ENCODE data around the gene ARAP3.

The ARAP3 gene

DNA sequence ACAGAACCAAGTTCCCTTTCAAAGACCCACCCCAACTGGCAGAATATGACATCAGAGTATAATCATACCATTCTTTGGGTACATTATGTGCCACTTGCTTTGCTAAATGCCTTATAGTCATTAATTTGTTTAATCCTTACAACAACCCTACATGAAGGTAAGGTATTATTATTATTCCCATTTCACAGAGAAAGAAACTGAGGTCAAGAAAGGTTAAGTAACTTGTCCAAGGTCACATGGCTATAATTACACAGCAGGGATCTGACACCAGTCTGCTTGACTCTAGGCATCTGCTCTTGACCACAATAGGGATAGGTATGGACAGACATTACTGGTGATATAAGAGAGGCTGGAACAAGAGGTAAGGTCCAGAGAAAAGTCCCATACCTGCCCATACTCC, 32.1 kb downstream of the ARAP3 start:
- no peak overlapping the region for H3K4me3 ChIP-seq (ENCODE audit: low read depth, low read length)
- H3K36me3 ChIP-seq (replicated peaks), result peaks cover 46% of the 10 kb centered on the region
- TF ChIP-seq, protein P1, sequence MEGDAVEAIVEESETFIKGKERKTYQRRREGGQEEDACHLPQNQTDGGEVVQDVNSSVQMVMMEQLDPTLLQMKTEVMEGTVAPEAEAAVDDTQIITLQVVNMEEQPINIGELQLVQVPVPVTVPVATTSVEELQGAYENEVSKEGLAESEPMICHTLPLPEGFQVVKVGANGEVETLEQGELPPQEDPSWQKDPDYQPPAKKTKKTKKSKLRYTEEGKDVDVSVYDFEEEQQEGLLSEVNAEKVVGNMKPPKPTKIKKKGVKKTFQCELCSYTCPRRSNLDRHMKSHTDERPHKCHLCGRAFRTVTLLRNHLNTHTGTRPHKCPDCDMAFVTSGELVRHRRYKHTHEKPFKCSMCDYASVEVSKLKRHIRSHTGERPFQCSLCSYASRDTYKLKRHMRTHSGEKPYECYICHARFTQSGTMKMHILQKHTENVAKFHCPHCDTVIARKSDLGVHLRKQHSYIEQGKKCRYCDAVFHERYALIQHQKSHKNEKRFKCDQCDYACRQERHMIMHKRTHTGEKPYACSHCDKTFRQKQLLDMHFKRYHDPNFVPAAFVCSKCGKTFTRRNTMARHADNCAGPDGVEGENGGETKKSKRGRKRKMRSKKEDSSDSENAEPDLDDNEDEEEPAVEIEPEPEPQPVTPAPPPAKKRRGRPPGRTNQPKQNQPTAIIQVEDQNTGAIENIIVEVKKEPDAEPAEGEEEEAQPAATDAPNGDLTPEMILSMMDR (IDR thresholded peaks at IDR 0.05; ENCODE audit: low read depth, low read length, missing control alignments), result no peak
- H3K27me3 ChIP-seq (replicated peaks), result no peaks in the 10 kb centered on the region
- no peak for DNase-seq
- in situ Hi-C loops (cut with HindIII; ENCODE audit: low pct_ligation_motif_present, low sequenced_read_pairs), result no loop called here
- H3K27ac ChIP-seq, result no peak overlapping the region

DNA sequence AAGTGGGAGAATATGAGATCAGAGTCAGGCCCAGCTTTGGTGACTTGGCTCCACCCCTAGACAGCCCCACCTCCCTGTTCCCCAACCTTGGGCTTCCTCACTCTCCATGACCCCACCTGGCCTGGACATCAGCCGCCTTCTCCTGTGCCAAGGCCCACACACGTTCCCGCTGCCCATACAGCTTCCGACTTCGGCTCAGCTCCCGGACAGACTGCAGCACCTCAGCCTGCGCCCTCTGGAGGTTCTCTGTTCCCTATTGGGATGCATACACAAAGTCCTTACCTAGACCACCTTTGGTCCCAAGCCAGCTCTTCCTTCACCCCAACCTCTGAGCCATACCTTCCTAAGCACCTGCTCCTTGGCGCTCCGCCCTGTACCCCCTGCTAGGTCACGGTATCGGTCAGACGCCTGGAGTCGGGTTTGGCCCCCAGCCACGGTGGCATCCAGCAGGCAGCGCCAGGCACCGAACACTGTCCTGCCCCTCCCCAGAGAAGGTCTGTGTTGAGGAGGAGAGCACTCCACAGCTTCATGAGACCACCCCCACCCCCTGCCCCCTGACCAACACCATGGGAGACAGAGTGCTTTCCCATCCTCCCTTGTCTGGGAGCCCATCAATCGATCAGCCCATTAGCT, 32.9 kb downstream of the ARAP3 start:
- in situ Hi-C loops (cut with HindIII; ENCODE audit: low pct_ligation_motif_present, low sequenced_read_pairs), result no loop called here
- TF ChIP-seq, protein P1 (IDR thresholded peaks at IDR 0.05; ENCODE audit: low read depth, low read length, missing control alignments), result no peak
- DNase-seq, result no peak
- Histone ChIP-seq H3K27ac (no peak overlapping the region), H3K27me3 (replicated peaks) (no peaks in the 10 kb centered on the region), H3K36me3 (replicated peaks) (peaks cover 53% of the 10 kb centered on the region), H3K4me3 (ENCODE audit: low read depth, low read length) (no peak overlapping the region)

DNA sequence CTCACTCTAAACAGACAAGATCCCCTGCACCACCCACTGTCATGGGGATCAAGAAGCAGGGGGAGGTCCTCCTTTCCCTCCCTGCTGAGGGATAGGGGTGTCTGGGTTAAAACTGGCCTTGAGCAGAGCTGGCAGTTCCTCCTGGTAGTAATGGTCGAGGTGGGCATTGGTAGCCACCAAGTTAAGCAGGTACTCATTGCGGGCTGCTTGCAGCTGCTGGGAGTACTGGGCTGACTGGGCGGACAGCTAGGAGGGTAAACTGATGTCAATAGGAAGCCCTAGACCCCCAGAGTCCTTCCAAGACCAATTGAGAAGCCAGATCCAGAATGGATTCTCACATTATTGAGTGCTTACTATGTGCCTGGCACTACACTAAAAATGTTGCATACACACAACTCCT, 34.2 kb downstream of the ARAP3 start:
- DNase-seq, result no peak
- H3K4me3 ChIP-seq (ENCODE audit: low read depth, low read length), result no peak overlapping the region
- TF ChIP-seq, protein P1 (IDR thresholded peaks at IDR 0.05; ENCODE audit: low read depth, low read length, missing control alignments), result no peak
- H3K36me3 ChIP-seq (replicated peaks), result peaks cover 52% of the 10 kb centered on the region
- H3K27ac ChIP-seq, result no peak overlapping the region
- H3K27me3 ChIP-seq (replicated peaks), result no peaks in the 10 kb centered on the region
- in situ Hi-C loops (cut with HindIII; ENCODE audit: low pct_ligation_motif_present, low sequenced_read_pairs), result no loop called here

DNA sequence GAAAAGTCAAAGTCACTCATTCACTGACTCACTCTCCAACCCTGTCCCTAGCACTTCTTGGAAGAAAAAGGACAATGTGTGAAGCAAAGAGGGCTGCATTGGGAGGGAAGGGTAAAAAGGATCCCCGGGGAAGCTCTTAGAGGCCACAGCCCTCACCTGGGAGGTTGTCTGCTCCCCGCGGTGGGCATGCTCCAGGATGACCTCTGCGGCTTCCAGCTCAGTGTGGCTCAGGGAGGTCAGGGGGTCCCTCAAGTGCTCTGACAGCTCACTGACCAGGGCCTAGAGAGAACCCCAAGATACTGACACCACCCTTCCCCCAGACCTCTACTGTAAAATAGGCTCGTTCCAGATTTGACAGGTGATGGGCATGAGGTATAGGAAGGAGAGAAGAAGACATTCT, 34.8 kb downstream of the ARAP3 start:
- no peaks in the 10 kb centered on the region for H3K27me3 ChIP-seq (replicated peaks)
- TF ChIP-seq, protein P1 (IDR thresholded peaks at IDR 0.05; ENCODE audit: low read depth, low read length, missing control alignments), result no peak
- no peak for DNase-seq
- peaks cover 52% of the 10 kb centered on the region for H3K36me3 ChIP-seq (replicated peaks)
- H3K27ac ChIP-seq, result no peak overlapping the region
- no peak overlapping the region for H3K4me3 ChIP-seq (ENCODE audit: low read depth, low read length)
- in situ Hi-C loops (cut with HindIII; ENCODE audit: low pct_ligation_motif_present, low sequenced_read_pairs), result no loop called here

DNA sequence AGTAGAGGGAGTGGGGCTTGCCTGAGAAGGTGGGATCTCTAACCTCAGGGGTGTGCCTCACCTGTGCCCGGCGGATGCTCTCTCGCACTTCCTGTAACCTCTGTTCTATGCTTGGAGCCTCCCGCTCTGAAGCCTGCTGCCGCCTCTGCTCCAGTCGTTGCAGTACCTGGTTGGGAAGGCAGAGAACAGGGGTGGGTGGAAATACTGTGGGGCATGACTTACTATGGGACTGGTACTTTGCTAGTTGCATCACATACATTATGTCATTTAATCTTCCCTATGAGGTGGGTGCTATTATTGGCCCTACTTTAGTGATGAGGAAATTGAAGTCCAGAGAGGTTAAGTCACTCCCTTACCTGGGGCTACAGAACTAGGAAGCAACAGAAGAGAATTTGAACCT, 36.0 kb downstream of the ARAP3 start:
- Histone ChIP-seq H3K36me3 (replicated peaks) (peaks cover 56% of the 10 kb centered on the region), H3K4me3 (ENCODE audit: low read depth, low read length) (no peak overlapping the region), H3K27ac (no peak overlapping the region), H3K27me3 (replicated peaks) (no peaks in the 10 kb centered on the region)
- in situ Hi-C loops (cut with HindIII; ENCODE audit: low pct_ligation_motif_present, low sequenced_read_pairs), result no loop called here
- TF ChIP-seq, protein P1 (IDR thresholded peaks at IDR 0.05; ENCODE audit: low read depth, low read length, missing control alignments), result no peak
- no peak for DNase-seq
